Right atrium auricular region (tissue), 2 donors: ENCODE measurements around the gene MRAP2. TPM values are rescaled to one million over a fixed set of nuclear protein-coding genes. Genes with fewer than 3 reads are reported as not detected.
"Not testable (repeated sequence)": the region's sequence is repeated elsewhere in the genome, so short reads cannot be mapped to it uniquely, and the experiment has no call there.

ENCODE experiments used
- DNase-seq: peaks from one replicate; pipeline ENCODE4 v3.0.0-alpha.2; 2019; ENCODE audit warnings: low spot score
- H3K27ac ChIP-seq, 2 donors: fragments of 200-600 bp; sonication (generic); 1 replicate in 1 of 2; 2 replicates in 1 of 2; pipeline ENCODE4 v1.5.1; 2016 to 2019
- H3K27me3 ChIP-seq, 2 donors: fragments of 200-600 bp; sonication (generic); one replicate each; pipeline versions ENCODE4 v1.5.1 to v1.6.0; 2017 to 2019
- H3K36me3 ChIP-seq: fragments of 200-600 bp; sonication (generic); one replicate; pipeline ENCODE4 v1.5.1; 2016
- H3K4me1 ChIP-seq, 2 donors: fragments of 200-600 bp; sonication (generic); one replicate each; pipeline versions ENCODE4 v1.5.1 to v1.6.0; 2017 to 2019
- H3K4me3 ChIP-seq, 2 donors: fragments of 200-600 bp; sonication (generic); 1 replicate in 1 of 2; 2 replicates in 1 of 2; pipeline ENCODE4 v1.5.1; 2017 to 2019; ENCODE audit warnings: mild to moderate bottlenecking in 1 of 2, moderate library complexity in 1 of 2
- H3K9me3 ChIP-seq, 2 donors: fragments of 200-600 bp; sonication (generic); one replicate each; pipeline ENCODE4 v1.5.1; 2019
- total RNA-seq, 2 donors: library from RNA; depleted of rRNA; stranded (reverse); fragments of >200 nt; gene quantifications; one replicate each; pipeline ENCODE4 v1.1.0, GENCODE V29; 2016
- TF ChIP-seq, protein P1 (sequence below), 2 donors: fragments of 200-600 bp; sonication (generic); IDR thresholded peaks; one replicate each; pipeline ENCODE4 v1.5.1; 2019; ENCODE audit warnings: antibody characterized with exemption in 2 of 2

MRAP2 gene
- total RNA-seq, 2 donors from 2014 or later = 0.20 TPM; not detected in 1

DNA sequence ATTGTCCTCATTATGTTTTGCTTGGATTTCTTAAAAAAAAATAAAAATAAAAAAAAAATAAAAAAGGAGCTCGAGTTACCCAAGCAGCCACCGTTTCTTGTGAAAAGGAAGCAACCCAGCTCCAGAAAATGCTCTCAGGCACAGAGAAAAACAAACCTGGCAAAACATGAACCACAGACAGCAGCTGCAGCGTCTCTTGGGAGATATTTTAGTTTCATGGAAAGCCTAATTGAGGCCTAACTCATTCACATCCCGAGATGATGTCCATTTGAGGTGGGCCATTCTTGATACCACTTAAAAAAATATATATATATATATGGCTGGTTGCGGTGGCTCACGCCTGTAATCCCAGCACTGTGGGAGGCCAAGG lies 13.7 kb upstream of the MRAP2 start:
- no peaks in the 10 kb centered on the region for H3K27me3 ChIP-seq
- H3K27ac ChIP-seq = no peak overlapping the region
- H3K36me3 ChIP-seq = no peaks in the 10 kb centered on the region
- H3K4me1 ChIP-seq = no peaks in the 10 kb centered on the region
- H3K9me3 ChIP-seq = no peaks in the 10 kb centered on the region
- TF ChIP-seq, protein P1, sequence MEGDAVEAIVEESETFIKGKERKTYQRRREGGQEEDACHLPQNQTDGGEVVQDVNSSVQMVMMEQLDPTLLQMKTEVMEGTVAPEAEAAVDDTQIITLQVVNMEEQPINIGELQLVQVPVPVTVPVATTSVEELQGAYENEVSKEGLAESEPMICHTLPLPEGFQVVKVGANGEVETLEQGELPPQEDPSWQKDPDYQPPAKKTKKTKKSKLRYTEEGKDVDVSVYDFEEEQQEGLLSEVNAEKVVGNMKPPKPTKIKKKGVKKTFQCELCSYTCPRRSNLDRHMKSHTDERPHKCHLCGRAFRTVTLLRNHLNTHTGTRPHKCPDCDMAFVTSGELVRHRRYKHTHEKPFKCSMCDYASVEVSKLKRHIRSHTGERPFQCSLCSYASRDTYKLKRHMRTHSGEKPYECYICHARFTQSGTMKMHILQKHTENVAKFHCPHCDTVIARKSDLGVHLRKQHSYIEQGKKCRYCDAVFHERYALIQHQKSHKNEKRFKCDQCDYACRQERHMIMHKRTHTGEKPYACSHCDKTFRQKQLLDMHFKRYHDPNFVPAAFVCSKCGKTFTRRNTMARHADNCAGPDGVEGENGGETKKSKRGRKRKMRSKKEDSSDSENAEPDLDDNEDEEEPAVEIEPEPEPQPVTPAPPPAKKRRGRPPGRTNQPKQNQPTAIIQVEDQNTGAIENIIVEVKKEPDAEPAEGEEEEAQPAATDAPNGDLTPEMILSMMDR (IDR thresholded peaks at IDR 0.05) = no peak
- no peak for DNase-seq
- no peak overlapping the region for H3K4me3 ChIP-seq

DNA sequence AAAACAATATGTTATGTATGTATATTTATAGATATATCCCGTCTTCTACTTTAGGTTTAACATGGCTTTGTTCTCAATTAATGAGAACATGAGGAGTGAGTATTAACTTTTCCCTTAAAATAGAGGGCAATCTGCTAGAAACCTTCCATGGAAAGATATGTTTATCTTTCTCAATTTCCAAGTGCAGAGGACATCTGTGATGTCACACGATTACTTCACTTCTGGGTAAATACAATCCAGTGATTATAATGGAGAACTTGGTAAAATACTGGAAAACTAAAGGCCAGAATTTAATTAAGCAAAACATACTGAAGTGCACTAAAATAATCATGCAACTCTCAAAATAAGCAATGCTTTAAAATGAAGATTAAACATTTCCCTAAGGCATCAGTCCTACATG lies 11.9 kb upstream of the MRAP2 start:
- Histone ChIP-seq H3K36me3 (no peaks in the 10 kb centered on the region), H3K4me3 (no peak overlapping the region), H3K4me1 (no peaks in the 10 kb centered on the region), H3K27me3 (no peaks in the 10 kb centered on the region), H3K9me3 (no peaks in the 10 kb centered on the region), H3K27ac (no peak overlapping the region)
- no peak for DNase-seq
- TF ChIP-seq, protein P1 (IDR thresholded peaks at IDR 0.05) = no peak

DNA sequence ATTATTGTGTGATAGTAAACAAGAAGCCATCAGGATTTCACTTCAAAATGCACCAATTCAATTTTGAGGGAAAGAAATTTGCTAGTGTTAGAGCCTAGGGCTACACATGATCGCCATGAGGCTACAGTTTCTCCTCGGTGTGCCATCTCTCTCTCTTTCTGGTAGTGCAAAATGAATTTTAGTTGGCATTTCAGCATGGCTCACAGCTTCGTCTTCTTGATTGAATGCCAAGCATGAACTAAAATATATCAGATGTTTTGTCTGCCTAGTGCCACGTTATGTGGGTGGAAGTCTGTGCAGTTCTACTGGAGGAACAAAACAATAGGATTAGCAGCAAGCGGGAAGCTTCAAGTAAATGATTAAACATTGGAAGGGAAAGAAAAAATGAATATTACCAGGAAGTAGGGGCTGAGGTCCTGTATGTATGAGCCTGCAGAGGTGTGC lies 6.8 kb upstream of the MRAP2 start:
- H3K4me1 ChIP-seq = no peaks in the 10 kb centered on the region
- no peak overlapping the region for H3K27ac ChIP-seq
- no peaks in the 10 kb centered on the region for H3K9me3 ChIP-seq
- H3K4me3 ChIP-seq = no peak overlapping the region
- no peak for DNase-seq
- no peaks in the 10 kb centered on the region for H3K27me3 ChIP-seq
- H3K36me3 ChIP-seq = no peaks in the 10 kb centered on the region
- TF ChIP-seq, protein P1 (IDR thresholded peaks at IDR 0.05) = no peak

DNA sequence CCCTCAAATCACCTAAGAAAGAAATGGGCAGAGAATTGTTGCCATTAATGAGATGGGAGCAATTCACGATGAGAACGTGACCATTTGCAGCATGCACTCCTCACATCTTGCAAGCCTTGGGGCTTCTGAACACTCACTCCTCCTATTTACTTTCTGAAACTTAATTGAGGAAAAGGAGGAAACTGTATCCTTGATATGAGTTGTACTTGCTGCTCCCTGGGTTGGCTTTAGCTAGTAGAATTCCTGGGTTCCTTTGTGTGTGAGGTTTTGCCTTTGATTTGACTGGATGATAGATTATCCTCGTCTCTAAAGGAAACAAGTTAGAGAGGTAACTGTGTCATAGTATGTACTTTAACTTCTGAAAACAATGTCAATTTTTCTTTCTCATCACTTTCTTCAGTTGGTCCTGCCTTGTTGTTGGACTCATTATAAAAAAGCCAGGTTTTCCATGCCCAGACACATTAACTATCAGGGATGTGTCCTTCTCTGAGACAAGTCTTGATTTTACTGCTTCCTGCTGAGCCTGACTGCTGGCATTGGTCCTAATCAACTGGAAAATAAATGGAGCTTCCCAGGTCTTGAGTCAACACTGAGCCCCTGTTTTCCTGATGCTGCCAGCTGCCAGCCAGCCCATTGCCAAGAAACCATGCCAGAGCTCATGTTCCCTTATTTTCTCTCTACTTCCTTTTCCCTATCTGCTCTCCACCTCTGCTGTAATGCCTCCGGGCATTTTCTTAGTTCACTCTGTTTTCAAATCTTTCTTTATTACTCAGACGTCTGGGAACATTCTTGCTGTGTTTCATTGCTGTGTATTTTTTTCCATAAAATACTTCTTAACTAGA lies 6.0 kb upstream of the MRAP2 start:
- no peaks in the 10 kb centered on the region for H3K36me3 ChIP-seq
- no peaks in the 10 kb centered on the region for H3K9me3 ChIP-seq
- DNase-seq = peak; percentile 61
- H3K27ac ChIP-seq = peak overlapping the region in 1 of 2 donors; percentile 42
- no peaks in the 10 kb centered on the region for H3K4me1 ChIP-seq
- H3K4me3 ChIP-seq = no peak overlapping the region
- H3K27me3 ChIP-seq = no peaks in the 10 kb centered on the region
- TF ChIP-seq, protein P1 (IDR thresholded peaks at IDR 0.05) = no peak

DNA sequence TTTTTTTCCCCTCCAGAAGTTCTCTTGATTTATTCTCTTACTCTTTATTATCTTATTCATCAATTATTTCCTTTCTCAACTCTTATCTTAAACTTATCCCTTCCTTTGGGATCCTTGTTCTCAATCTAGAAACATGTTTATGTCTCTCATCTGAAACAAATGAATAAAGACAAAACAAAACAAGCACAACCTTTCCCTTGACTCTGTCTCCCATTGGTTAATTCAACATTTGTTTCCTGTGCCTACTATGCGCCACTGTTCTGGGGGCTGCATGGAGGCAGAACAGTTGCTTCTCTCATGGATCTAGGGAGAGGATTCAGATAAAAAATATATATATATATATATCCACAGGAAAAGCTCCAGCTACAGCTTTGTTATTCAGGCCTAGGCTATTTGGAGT lies 5.2 kb upstream of the MRAP2 start:
- no peaks in the 10 kb centered on the region for H3K27me3 ChIP-seq
- no peaks in the 10 kb centered on the region for H3K9me3 ChIP-seq
- TF ChIP-seq, protein P1 (IDR thresholded peaks at IDR 0.05) = no peak
- no peak for DNase-seq
- no peaks in the 10 kb centered on the region for H3K36me3 ChIP-seq
- peak overlapping the region in 1 of 2 donors; percentile 42 for H3K27ac ChIP-seq
- no peaks in the 10 kb centered on the region for H3K4me1 ChIP-seq
- no peak overlapping the region for H3K4me3 ChIP-seq

DNA sequence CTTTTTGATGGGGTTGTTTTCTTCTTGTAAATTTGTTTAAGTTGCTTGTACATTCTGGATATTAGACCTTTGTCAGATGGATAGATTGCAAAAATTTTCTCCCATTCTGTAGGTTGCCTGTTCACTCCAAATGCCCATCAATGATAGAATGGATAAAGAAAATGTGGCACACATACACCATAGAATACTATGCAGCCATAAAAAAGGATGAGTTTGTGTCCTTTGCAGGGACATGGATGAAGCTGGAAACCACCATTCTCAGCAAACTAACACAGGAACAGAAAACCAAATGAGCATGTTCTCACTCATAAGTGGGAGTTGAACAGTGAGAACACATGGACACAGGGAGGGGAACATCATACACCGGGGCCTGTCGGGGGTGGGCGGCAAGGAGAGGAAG lies 1.6 kb upstream of the MRAP2 start:
- DNase-seq, H3K9me3 ChIP-seq, H3K4me3 ChIP-seq, H3K36me3 ChIP-seq, H3K27ac ChIP-seq, H3K27me3 ChIP-seq: not testable (repeated sequence)
- peaks cover 0 to 12% of the 10 kb centered on the region in 2 donors for H3K4me1 ChIP-seq
